ENCODE measurements around the gene PRKCE. TPM values are rescaled to one million over a fixed set of nuclear protein-coding genes. Genes with fewer than 3 reads are reported as not detected.
A peak's percentile ranks its signal among the peaks of the same experiment; 100 is the strongest.

The PRKCE gene
- total RNA-seq, 1 experiment from 2014 or later = 21.7 TPM

DNA sequence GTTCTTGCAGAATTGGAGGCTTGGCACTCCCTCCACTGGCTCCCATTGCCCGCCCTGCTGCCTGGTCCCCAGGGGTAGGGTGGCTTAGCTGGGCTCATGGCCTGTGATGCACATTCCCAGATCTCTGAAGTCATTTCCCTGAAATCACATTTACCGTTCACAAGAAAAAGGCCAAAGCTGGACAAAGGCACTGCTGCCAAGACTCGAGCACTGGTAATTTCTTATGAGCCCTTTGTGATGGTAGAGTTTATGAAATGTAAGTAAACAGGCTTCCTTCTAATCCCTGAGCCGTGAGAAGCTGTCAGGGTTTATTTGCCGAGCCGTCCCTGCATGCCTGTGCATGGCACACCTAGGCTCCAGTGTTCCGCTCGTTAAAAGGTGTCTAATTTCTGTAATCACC, 398.6 kb downstream of the PRKCE start:
- Histone ChIP-seq H4K20me1 (ENCODE audit: insufficient read depth) (no peaks in the 10 kb centered on the region), H3K79me2 (ENCODE audit: low read depth) (no peaks in the 10 kb centered on the region), H3K27me3 (ENCODE audit: insufficient read depth, low read depth) (no peaks in the 10 kb centered on the region), H3K4me2 (no peak overlapping the region), H3K4me3 (no peak overlapping the region), H2AFZ (no peak overlapping the region), H3K36me3 (ENCODE audit: low read depth) (0 out of 2 replicates have a peak, but pooled peaks cover 6% of the 10 kb centered on the region), H3K4me1 (replicated peaks; ENCODE audit: insufficient read depth) (no peaks in the 10 kb centered on the region), H3K9me3 (ENCODE audit: insufficient read depth, low read depth) (no peaks in the 10 kb centered on the region), H3F3A (ENCODE audit: insufficient read depth, low read depth) (no peaks in the 10 kb centered on the region), H3K27ac (no peak overlapping the region), H3K9me2 (ENCODE audit: insufficient read depth) (no peaks in the 10 kb centered on the region)
- no peak for DNase-seq
- intact Hi-C loops (cut with micrococcal nuclease; ENCODE audit: unreplicated experiment) = no loop called here
- TF ChIP-seq EZH2 (IDR thresholded peaks at IDR 0.05; ENCODE audit: low read depth) = no peak
- TF ChIP-seq, protein P1, sequence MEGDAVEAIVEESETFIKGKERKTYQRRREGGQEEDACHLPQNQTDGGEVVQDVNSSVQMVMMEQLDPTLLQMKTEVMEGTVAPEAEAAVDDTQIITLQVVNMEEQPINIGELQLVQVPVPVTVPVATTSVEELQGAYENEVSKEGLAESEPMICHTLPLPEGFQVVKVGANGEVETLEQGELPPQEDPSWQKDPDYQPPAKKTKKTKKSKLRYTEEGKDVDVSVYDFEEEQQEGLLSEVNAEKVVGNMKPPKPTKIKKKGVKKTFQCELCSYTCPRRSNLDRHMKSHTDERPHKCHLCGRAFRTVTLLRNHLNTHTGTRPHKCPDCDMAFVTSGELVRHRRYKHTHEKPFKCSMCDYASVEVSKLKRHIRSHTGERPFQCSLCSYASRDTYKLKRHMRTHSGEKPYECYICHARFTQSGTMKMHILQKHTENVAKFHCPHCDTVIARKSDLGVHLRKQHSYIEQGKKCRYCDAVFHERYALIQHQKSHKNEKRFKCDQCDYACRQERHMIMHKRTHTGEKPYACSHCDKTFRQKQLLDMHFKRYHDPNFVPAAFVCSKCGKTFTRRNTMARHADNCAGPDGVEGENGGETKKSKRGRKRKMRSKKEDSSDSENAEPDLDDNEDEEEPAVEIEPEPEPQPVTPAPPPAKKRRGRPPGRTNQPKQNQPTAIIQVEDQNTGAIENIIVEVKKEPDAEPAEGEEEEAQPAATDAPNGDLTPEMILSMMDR (conservative IDR thresholded peaks at IDR 0.05) = no peak
- ChIA-PET CTCF (no interaction called here), POLR2A (ENCODE audit: unreplicated experiment) (no interaction called here)
- BruUV-seq (replicated peaks) = no TSS peak

- H3K4me1 ChIP-seq (replicated peaks; ENCODE audit: insufficient read depth) = no peaks in the 10 kb centered on the region
- H3K9me2 ChIP-seq (ENCODE audit: insufficient read depth) = no peaks in the 10 kb centered on the region
- H3K4me3 ChIP-seq = no peak overlapping the region
- no peaks in the 10 kb centered on the region for H3F3A ChIP-seq (ENCODE audit: insufficient read depth, low read depth)
- CTCF ChIA-PET = no interaction called here
- TF ChIP-seq, protein P1 (conservative IDR thresholded peaks at IDR 0.05) = peak; percentile 43; the same call in 1 of the 2 replicates
- no peak for TF ChIP-seq EZH2 (IDR thresholded peaks at IDR 0.05; ENCODE audit: low read depth)
- no TSS peak for BruUV-seq (replicated peaks)
- 0 out of 2 replicates have a peak, but pooled peaks cover 6% of the 10 kb centered on the region for H3K36me3 ChIP-seq (ENCODE audit: low read depth)
- H2AFZ ChIP-seq = no peak overlapping the region
- no peaks in the 10 kb centered on the region for H3K27me3 ChIP-seq (ENCODE audit: insufficient read depth, low read depth)
- H3K4me2 ChIP-seq = no peak overlapping the region
- no peak overlapping the region for H3K27ac ChIP-seq
- no peaks in the 10 kb centered on the region for H3K79me2 ChIP-seq (ENCODE audit: low read depth)
- no peak for DNase-seq
- H3K9me3 ChIP-seq (ENCODE audit: insufficient read depth, low read depth) = no peaks in the 10 kb centered on the region
- POLR2A ChIA-PET (ENCODE audit: unreplicated experiment) = interaction anchor here (0.6 kb wide), 1 partner anchor 152 kb away, joined by 4 read pairs; no protein-coding TSS in a partner anchor
- H4K20me1 ChIP-seq (ENCODE audit: insufficient read depth) = no peaks in the 10 kb centered on the region
- intact Hi-C loops (cut with micrococcal nuclease; ENCODE audit: unreplicated experiment) = no loop called here
These were observed 399.0 kb downstream of the PRKCE start for GRCh38 chr2:46050489-46050888.

- H3K36me3 ChIP-seq (ENCODE audit: low read depth) = 0 out of 2 replicates have a peak, but pooled peaks cover 6% of the 10 kb centered on the region
- H3K4me1 ChIP-seq (replicated peaks; ENCODE audit: insufficient read depth) = no peaks in the 10 kb centered on the region
- no peaks in the 10 kb centered on the region for H3K27me3 ChIP-seq (ENCODE audit: insufficient read depth, low read depth)
- TF ChIP-seq, protein P1 (conservative IDR thresholded peaks at IDR 0.05) = no peak
- TF ChIP-seq EZH2 (IDR thresholded peaks at IDR 0.05; ENCODE audit: low read depth) = no peak
- POLR2A ChIA-PET (ENCODE audit: unreplicated experiment) = interaction anchor here (0.6 kb wide), 2 partner anchors 152 to 515 kb away, joined by 3 to 4 read pairs; no protein-coding TSS in a partner anchor
- no peaks in the 10 kb centered on the region for H3K9me3 ChIP-seq (ENCODE audit: insufficient read depth, low read depth)
- no peak for DNase-seq
- no peak overlapping the region for H2AFZ ChIP-seq
- no peaks in the 10 kb centered on the region for H3F3A ChIP-seq (ENCODE audit: insufficient read depth, low read depth)
- BruUV-seq (replicated peaks) = no TSS peak
- CTCF ChIA-PET = no interaction called here
- H3K4me2 ChIP-seq = no peak overlapping the region
- intact Hi-C loops (cut with micrococcal nuclease; ENCODE audit: unreplicated experiment) = no loop called here
- no peak overlapping the region for H3K27ac ChIP-seq
- no peak overlapping the region for H3K4me3 ChIP-seq
- H3K9me2 ChIP-seq (ENCODE audit: insufficient read depth) = no peaks in the 10 kb centered on the region
- no peaks in the 10 kb centered on the region for H3K79me2 ChIP-seq (ENCODE audit: low read depth)
- H4K20me1 ChIP-seq (ENCODE audit: insufficient read depth) = no peaks in the 10 kb centered on the region
These were observed 399.6 kb downstream of the PRKCE start for GRCh38 chr2:46051085-46051484.
